Epithelial cell of proximal tubule (primary cell): ENCODE measurements around the gene TEX10. TPM values are rescaled to one million over a fixed set of nuclear protein-coding genes. Genes with fewer than 3 reads are reported as not detected.

ENCODE experiments used
- DNase-seq: peaks from one replicate; pipeline ENCODE4 v3.0.0-alpha.2; 2011; ENCODE audit warnings: low read depth
- H3K4me3 ChIP-seq: 2 replicates; pipeline ENCODE4 v1.5.1; 2011; ENCODE audit warnings: low read depth, mild to moderate bottlenecking, low read length
- total RNA-seq: library from RNA; depleted of rRNA; stranded (reverse); fragments of >200 nt; gene quantifications from 2 replicates; pipeline ENCODE4 v1.2.3, GENCODE V29; 2015
- TF ChIP-seq, protein P1 (sequence below): conservative IDR thresholded peaks from 2 replicates; pipeline ENCODE4 v1.5.1; 2012; ENCODE audit warnings: low read depth, mild to moderate bottlenecking, low read length

Gene TEX10
- total RNA-seq, 1 donor from 2014 or later, result 25.9 TPM

DNA sequence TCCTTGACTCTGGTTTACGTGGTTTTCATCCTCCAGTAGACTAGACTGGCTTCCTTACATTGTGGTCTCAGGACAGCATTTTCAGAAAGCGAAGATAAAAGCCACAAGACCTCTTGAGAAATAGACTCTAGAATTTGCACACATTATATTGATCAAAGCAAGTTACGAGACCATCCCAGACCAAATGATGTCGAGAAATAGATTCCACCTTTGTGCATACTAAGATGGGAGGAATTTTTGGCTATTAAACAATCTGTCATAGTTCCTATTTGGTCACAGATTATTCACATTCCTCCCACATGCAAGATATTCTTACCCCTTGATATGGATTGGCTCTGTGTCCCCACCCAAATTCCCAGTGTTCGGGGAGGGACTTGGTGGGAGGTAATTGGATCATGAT lies 65.6 kb downstream of the TEX10 start:
- TF ChIP-seq, protein P1, sequence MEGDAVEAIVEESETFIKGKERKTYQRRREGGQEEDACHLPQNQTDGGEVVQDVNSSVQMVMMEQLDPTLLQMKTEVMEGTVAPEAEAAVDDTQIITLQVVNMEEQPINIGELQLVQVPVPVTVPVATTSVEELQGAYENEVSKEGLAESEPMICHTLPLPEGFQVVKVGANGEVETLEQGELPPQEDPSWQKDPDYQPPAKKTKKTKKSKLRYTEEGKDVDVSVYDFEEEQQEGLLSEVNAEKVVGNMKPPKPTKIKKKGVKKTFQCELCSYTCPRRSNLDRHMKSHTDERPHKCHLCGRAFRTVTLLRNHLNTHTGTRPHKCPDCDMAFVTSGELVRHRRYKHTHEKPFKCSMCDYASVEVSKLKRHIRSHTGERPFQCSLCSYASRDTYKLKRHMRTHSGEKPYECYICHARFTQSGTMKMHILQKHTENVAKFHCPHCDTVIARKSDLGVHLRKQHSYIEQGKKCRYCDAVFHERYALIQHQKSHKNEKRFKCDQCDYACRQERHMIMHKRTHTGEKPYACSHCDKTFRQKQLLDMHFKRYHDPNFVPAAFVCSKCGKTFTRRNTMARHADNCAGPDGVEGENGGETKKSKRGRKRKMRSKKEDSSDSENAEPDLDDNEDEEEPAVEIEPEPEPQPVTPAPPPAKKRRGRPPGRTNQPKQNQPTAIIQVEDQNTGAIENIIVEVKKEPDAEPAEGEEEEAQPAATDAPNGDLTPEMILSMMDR, result no peak
- no peak overlapping the region for H3K4me3 ChIP-seq
- DNase-seq, result no peak

DNA sequence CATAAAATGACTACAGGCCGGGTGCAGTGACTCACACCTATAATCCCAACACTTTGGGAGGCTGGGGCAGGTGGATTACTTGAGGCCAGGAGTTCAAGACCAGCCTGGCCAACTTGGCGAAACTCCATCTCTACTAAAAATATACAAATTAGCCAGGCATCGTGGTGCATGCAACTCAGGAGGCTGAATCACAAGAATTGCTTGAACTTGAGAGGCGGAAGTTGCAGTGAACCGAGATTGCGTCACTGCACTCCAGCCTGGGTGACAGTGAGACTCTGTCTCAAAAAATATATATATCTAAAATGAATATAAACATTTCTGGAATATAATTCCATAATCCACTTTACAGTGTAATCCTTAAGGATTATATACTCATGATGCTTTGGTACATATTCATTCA lies 66.5 kb downstream of the TEX10 start:
- no peak overlapping the region for H3K4me3 ChIP-seq
- TF ChIP-seq, protein P1, result no peak
- DNase-seq, result no peak

DNA sequence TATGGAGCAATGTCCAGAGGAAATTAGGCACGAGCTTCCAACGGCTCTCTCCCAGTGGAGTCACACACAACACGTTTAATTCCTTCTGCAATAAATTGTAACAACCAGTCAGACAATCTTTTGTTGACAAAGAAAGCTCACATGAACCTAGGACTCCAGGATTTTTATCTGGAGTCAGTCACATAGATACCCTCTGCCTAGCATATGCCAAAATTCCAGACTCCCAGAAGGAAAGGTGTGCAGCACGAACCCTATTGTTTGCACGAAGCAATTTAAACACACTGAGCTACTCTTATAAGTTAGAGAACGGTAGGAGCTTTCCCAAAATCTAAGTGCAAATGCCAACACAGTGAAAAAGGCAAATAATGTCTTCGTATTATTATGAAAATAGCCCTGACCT lies 67.1 kb downstream of the TEX10 start:
- TF ChIP-seq, protein P1, result no peak
- no peak overlapping the region for H3K4me3 ChIP-seq
- no peak for DNase-seq

DNA sequence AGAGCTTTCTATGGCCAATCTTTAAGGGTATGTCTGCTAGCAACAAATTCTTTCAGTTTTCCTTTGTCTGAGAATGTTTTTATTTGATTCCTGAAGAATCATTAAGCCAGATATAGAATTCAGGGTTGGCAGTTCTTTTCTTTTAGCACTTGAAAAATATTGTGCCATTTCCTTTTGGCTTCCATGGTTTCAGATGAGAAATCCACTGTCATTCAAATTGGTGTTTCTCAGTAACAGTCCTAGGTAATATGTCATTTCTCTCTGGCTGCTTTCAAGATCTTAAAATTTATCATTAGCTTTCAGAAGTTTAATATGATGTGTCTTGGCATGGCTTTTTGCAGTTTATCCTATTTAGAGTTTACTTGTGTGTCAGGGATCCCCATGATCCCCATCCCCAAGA lies 67.7 kb downstream of the TEX10 start:
- DNase-seq, result no peak
- TF ChIP-seq, protein P1, result no peak
- no peak overlapping the region for H3K4me3 ChIP-seq

DNA sequence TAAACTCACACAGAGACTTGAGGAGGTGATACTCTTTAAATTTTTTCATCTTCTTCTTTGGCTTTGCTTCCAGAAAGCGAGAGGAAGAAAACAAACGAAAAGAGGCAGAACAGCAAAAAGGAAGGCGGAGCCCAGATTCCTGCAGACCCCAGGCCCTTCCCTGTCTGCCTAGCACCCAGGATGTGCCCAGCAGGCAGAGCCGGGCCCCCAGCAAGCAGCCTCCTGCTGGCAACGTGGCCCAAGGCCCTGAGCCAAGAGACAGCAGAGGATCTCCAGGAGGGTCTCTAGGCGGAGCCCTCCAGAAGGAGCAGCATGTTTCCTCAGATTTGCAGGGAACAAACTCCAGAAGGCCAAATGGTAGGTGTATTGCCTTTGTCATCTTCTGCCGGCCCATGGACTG lies 68.5 kb downstream of the TEX10 start:
- TF ChIP-seq, protein P1, result no peak
- no peak for DNase-seq
- no peak overlapping the region for H3K4me3 ChIP-seq

DNA sequence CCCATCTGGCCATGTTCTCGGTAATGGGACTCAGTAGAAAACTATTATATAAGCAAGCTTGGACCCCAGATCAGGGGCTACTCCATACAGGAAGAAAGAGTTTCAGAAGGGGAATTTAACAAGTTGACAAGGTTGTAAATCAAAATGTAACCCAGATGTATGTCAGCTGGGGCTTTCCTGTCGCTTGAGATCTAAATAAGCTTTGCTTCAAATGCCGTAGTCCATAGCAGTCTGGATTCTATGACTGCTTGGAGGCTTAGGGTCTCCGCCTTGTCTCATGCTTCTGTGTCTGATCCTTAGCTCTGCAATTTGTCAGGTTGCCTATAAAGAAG lies 70.4 kb downstream of the TEX10 start:
- H3K4me3 ChIP-seq, result no peak overlapping the region
- DNase-seq, result no peak
- TF ChIP-seq, protein P1, result no peak

DNA sequence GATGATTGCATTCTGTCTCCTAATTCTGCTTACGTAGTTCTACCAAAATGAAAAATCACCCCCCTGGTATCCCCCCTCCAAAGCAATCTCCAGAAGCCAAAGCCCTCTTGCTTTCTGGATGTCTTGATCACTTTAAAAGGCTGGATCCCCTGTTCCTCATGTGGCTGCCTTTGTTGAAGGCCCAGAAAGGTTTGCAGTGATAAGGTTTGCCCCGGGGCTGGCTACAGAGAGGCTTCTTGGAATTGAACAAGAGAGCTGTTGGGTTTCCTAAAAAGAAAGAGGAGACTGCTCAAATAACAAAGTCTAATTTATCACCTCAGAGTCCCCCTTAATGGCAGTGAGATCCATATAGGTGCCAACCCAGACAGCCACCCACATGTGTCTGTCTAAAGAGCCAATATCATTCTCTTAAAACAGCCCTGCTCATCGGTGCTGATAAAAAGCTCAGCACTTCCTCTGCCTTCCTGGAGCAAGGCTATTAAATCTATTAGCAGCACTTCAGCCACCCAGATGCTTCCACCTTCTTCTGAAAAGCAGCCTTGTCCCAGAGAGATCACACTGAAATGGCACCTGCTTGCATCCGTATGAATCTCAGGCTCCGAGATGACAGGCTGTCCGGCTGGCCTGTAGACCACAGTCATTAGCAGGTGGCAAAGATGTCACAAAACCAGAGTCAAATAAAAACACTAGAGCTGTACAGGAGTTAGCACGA lies 70.9 kb downstream of the TEX10 start:
- DNase-seq, result no peak
- TF ChIP-seq, protein P1, result no peak
- no peak overlapping the region for H3K4me3 ChIP-seq
